GM20000 (cell line): ENCODE data around the gene XYLT1.

Experiments
- DNase-seq: peaks from one replicate; pipeline ENCODE4 v3.0.0; 2012; ENCODE audit warnings: low spot score
- CTCF ChIP-seq: IDR thresholded peaks from 2 replicates; pipeline ENCODE4 v1.5.1; 2012; ENCODE audit warnings: mild to moderate bottlenecking, control low read depth; ENCODE audit errors: extremely low read depth, missing control alignments

Gene XYLT1

DNA sequence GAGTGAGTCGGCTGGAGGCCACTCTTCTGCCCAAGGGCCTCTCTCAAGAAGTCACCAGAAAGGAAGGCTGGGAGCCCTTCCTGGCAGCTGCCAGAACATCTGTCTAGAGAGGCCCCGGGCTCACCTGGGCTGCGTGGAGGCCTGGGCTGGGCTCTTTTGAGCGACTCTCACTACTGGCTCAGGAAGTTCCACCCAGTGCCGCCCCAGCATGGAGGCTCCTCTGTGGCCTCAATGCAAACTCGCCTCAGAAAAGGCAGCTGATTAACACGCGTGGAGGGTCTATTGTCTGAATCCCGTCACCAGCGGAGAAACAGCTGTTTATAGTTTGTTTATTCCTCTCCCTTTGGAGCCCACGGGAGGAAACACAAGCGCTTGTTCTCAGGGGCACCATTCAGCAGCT, 25.3 kb downstream of the XYLT1 start:
- TF ChIP-seq CTCF: no peak

DNA sequence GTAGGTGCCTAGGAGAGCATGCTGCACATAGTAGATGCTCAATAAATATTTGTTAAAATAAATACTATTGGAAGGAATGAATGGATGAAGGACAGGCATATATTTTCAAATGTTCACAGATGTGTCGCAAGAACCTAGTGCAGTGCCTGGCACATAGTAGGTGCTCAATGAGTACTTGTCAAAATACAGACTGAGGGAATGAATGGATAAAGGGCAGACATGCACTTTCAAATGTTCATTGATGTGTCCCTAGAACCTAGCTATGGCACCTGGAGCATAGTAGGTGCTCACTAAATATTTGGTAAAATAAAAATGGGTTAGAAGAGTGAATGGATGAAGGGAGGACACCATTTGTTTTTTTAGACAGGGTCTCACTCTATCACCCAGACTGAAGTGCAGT, 26.1 kb downstream of the XYLT1 start:
- no peak for DNase-seq
- no peak for TF ChIP-seq CTCF

More for the DNA sequence above, 25.3 kb downstream of the XYLT1 start:
- DNase-seq: no peak

DNA sequence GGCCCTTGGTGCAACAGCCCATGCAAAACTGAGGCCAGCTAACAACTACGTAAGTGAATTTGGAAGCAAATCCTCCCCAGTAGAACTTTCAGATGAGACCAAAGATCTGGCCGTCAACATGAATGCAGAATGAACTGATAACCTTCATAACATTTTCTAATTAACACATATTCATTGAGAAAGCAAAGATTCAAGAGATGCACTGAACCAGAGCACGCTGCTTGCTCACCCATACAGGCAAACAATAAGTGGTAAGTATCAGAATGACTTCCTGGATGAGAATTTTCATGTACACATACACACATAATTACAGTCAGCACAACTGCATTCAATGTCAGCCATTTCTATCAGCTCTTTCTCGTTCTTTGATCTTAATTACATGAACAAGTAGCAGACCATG, 30.6 kb downstream of the XYLT1 start:
- no peak for TF ChIP-seq CTCF
- no peak for DNase-seq

DNA sequence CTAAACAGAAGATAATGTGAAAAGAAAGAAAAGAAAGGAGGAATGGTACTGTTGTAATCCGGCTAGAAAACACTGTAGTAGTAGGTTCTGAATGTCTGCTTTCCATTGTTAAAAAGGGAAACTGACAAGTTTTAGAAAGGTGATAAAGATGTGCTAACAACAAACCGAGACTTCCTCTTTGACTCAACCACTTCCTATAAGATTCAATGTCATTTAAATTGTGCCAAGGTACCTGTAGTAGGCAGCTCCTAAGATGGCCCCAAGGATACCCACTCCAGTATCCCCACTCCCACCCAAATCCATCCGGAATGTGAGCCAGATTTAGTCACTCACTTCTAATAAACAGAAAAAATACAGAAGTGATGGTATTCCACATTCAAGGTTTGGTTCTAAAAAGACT, 31.2 kb downstream of the XYLT1 start:
- TF ChIP-seq CTCF: no peak
- DNase-seq: no peak

DNA sequence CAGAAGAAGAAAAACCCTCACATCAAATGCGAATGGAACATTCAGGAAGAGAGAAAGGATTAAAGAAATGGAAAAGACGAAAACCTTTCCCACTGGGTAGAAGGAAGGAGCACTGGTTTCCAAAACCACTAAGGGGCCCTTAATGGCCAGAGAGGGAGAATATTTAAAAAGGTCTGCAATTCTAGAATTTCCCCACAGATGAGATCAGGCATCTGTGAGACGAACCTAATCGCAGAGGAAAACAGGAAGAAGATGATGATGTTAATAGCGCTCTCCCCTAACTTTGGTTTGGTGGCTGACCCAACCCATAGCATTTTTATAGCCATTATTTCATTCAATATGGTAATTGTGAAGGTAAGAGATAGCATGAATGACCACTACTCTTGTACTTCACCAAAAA, 32.8 kb downstream of the XYLT1 start:
- no peak for TF ChIP-seq CTCF
- DNase-seq: no peak

DNA sequence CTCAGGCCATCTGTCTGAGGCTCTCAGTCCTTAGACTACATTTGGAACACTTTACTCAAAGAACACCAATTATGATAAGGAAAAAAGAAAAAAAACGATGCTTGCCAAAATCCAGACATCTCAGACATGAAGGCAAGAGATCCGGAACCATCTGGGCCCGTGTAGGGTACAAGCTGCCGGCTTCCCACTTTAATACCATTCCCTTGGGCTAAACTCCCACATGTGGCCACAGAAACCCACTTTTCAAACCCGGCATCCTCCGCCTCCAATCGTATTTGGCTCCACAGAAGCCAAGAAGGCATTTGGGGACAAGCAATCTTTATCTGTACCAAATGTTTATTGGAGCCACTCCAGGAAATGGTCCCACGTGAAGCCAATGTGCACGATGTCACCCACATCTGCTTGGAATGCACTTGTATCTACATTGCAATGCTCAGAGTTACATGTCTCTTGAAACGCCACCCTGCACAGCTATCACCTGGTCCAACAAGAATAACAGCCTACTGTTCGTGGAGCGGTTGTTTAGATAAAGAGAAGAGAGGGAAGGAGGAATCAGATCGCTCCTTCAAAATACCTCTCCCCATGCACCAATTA, 33.5 kb downstream of the XYLT1 start:
- DNase-seq: no peak
- no peak for TF ChIP-seq CTCF

- no peak for TF ChIP-seq CTCF
- DNase-seq: no peak
Measured at GRCh38 chr16:17435318-17435717, 35.4 kb downstream of the XYLT1 start.
